GM04504 (cell line): ENCODE results near the gene ARID1B.
A peak's percentile ranks its signal among the peaks of the same experiment; 100 is the strongest.

Experiments used
- DNase-seq: peaks from one replicate; pipeline ENCODE4 v3.0.0-alpha.2; 2012; ENCODE audit warnings: low read depth

ARID1B gene

DNA sequence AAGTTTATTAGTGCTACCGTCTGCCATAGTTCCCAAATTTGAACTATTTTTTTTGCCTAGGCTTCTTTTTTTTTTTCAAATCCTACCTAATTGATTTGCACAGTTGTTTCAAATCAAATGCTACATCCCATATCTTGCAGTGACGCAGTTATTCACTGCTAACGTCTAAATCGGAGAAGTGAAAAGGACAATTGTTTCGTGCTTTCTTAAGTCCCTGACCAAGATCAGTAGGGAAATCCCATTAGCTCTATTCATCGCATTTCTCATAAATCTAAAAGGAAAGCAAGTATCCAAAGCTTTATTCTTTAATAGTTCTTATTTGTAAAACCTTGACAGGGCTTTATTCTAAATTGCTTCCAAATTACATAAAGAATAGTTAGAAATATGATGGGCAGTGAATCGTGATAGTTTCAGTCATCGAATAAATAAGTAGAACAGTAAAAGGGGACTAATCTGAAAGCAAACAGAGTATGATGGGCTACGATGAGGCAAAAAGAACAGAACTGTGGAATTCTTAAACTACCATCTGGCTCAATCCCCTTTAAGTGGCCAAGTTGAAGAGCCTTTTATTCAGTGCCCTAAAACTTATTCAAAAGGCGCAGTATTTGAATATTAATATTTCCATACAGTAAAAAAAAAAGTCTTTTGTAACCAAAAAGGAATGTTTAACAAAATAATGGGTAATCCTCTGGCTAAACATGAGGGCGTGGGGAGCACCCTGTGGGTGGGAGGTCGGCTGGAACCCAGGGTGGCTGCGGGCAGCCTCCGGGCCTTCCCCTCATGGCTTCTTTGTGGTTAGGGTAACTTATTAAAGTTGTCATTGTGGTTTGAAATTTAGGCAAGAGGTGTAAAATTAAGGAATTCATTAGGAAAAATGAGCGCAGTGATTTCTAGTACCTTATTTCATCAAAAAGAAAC, 3.0 kb upstream of the ARID1B start:
- DNase-seq = no peak

DNA sequence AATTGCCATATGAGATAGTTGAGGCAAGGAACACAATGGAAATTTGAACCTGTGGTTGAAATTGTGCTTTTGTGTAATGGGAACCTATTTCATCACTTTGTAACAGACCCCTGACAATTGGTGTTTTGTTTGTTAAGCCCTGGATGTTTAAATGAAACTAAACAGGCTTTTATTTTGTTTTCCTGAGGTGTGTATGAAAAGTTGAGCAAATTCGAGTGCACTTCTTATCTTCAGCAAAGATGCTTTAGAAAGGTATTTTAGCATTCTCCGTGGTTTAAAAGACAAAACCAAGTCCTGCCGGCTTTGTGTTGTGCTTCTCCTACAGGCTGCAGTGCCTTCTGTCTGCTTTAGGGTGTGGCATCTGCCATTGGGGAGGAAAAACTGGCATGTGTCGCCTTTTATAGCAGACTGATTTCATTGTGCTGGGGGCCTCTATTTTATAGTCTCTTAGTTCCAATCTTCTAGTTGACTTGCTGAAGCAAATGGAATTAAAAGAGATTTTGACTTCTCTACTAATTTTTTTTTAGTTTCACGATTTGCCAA, 2.2 kb upstream of the ARID1B start:
- no peak for DNase-seq

DNA sequence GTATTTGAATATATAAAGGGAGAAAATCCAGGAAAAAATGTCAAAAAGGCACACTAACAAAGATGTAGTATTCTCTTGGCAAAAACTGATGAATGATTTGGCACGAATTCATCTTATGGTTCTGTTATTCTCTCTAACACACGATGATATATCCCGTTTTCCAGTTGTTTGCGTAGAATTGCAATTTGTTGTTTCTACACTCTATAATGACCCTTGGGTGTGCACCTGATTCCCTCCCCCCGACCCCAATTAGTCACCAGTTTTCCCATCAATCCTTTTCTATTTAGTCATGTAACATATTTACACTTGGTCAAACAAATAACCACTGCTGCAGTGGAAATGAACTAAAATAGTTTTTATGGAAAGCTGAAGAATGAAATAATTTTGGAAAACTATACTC, 1.5 kb upstream of the ARID1B start:
- DNase-seq = no peak

DNA sequence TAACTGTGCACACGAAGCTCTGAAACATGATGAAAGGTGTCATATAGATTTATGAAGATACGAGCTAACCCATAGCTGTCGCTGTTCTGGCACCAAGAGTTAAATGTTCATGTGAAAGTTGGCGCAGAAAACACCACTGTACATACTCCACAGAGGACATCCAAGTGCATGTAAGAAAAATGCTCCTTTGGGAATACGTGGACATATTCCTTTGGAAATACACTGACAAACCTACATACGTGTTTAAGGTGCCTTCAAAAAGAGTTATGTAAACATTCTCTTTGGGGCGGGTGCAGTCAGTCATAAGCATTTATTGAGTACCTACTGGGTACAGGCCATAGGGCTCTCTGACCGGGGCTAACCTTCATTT, 723 bp upstream of the ARID1B start:
- DNase-seq = no peak

DNA sequence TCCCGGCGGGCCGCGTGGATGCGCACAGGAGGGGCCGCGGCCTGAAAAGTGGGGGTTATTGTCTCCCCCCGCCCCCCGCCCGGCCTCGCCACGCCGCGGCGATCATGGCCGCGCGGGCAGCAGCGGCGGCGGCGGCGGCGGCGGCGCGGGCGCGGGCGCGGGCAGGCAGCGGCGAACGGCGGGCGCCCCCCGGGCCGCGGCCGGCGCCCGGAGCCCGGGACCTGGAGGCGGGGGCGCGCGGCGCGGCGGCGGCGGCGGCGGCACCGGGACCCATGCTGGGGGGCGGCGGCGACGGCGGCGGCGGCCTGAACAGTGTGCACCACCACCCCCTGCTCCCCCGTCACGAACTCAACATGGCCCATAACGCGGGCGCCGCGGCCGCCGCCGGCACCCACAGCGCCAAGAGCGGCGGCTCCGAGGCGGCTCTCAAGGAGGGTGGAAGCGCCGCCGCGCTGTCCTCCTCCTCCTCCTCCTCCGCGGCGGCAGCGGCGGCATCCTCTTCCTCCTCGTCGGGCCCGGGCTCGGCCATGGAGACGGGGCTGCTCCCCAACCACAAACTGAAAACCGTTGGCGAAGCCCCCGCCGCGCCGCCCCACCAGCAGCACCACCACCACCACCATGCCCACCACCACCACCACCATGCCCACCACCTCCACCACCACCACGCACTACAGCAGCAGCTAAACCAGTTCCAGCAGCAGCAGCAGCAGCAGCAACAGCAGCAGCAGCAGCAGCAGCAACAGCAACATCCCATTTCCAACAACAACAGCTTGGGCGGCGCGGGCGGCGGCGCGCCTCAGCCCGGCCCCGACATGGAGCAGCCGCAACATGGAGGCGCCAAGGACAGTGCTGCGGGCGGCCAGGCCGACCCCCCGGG, 637 bp downstream of the ARID1B start:
- no peak for DNase-seq

DNA sequence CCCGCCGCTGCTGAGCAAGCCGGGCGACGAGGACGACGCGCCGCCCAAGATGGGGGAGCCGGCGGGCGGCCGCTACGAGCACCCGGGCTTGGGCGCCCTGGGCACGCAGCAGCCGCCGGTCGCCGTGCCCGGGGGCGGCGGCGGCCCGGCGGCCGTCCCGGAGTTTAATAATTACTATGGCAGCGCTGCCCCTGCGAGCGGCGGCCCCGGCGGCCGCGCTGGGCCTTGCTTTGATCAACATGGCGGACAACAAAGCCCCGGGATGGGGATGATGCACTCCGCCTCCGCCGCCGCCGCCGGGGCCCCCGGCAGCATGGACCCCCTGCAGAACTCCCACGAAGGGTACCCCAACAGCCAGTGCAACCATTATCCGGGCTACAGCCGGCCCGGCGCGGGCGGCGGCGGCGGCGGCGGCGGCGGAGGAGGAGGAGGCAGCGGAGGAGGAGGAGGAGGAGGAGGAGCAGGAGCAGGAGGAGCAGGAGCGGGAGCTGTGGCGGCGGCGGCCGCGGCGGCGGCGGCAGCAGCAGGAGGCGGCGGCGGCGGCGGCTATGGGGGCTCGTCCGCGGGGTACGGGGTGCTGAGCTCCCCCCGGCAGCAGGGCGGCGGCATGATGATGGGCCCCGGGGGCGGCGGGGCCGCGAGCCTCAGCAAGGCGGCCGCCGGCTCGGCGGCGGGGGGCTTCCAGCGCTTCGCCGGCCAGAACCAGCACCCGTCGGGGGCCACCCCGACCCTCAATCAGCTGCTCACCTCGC, 1.5 kb downstream of the ARID1B start:
- no peak for DNase-seq

DNA sequence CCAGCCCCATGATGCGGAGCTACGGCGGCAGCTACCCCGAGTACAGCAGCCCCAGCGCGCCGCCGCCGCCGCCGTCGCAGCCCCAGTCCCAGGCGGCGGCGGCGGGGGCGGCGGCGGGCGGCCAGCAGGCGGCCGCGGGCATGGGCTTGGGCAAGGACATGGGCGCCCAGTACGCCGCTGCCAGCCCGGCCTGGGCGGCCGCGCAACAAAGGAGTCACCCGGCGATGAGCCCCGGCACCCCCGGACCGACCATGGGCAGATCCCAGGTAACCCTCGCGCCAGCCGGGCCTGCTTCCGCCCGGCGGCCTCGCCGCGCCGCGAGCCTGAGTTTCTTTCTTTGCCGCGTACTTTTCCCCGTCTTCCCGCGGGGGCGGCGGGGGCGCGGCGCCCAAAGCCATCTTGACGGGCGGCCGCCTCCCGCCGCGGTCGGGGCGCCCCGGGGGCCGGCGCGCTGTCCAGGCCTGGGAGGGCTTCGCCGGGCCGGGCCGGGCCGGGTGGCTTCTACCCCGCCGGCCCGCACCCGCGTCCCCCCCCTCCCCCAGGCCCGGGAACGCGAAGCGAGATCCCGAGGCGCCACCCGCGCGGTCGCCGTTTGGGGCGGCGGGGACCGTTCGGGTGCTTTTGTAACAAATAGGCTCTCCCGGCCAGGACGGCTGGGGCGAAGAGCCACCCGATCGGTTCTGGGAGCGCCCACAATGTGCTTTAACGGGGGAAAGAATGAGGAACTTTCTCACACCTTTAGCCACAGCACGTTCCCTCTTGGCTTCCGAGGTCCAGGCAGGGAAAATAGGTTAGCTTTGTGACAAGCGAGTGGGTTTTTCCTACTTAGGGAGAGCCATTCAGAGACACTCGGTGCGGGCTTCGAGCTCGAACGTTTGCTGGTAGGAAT, 2.3 kb downstream of the ARID1B start:
- no peak for DNase-seq

DNA sequence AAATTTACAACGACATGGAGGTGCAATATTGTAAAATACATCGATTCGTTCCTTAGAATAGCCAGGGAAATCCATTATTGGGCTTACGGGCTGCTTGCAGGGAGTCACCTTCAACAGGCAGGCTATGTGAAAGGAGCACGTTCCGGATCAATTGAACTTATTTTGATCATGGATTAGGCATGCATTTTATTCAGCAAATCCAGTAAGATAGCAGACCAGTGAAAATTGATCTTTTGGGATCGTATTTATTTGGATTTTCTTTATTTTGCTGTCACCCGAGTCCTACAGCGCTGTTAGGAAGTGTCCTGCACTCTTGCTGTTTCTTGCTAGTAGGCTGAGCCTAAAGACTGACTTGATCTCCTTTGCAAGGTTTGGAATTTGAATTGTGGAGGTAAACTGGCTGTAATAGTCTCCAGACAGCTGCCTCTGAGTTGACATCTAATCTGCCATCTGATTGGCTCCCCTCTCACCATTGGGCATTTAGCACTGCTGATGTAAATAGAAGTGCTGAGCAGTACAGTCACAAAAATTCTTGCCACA, 3.0 kb downstream of the ARID1B start:
- DNase-seq = peak; percentile 81

DNA sequence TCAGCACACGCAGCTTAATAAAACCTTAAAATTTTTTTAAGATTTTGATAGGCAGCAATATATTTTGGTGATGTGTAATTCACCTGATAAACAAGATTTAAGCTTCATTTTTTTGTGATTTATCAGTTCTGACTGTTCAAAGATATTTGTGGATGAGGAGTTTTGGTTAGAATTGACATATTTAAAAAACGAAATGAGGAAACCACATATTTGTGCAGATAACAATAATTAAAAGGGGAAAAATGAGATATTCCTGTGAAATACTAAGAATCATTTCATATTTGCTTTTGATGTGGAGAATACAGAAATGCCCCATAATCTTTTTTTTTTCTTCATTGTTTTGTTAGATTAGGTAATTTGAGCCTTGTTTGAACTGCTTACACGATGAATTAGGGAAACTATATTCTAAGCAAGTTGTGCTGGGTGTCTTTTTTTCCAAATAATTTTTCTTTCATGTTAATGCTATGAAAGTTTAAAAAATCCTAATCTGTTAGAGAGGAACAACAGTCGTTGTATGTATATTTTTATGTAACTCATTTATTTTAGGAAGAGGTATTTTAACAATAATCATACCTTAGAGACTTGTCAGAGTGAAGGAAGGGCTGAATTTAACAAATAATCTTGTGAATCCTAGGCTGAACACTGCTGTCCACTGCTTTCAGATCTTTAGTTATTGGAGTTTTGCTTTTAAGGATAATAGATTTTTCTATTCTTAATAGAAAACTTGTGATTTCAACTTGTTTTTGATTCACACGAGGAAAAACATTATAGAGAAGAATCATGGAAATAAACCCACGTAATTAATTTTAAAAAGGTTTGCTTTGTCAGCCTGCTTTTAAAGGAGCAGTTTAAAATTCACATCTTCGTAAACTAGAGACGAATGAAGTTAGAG, 4.0 kb downstream of the ARID1B start:
- DNase-seq = no peak

DNA sequence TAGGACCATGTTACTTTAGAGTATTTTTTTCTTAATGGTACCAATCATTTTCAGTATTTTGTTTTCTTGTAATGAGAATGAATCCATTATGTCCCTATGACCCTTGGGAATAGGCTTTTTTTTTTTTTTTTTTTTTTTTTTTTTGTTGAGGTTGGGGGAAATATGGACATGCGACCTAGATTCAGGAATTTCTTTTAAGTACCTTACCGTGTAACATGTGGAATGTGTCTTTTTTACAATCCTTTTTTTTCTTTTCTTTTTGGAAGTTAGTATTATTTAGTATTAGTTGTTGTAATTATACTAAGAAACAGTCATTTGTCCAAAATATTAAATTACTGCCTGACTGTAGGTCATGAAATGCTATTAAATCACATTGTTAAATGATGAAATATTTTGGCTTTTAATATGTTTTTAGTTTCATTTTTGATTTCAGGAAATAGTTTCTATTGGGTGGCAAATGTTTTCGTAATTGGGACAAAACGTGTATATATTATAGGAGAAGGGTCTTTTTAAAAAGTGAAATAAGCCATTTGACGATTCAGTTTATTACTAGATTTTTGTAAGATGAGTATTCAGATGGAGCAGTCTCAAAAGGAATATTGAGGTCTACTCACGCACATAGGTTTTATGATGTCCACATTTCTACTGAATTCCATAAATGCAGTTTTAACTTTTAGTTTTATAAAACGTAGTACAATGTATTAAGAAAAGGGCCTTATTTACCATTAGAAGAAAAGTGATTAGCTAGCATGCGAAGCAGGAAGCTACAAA, 4.9 kb downstream of the ARID1B start:
- no peak for DNase-seq

DNA sequence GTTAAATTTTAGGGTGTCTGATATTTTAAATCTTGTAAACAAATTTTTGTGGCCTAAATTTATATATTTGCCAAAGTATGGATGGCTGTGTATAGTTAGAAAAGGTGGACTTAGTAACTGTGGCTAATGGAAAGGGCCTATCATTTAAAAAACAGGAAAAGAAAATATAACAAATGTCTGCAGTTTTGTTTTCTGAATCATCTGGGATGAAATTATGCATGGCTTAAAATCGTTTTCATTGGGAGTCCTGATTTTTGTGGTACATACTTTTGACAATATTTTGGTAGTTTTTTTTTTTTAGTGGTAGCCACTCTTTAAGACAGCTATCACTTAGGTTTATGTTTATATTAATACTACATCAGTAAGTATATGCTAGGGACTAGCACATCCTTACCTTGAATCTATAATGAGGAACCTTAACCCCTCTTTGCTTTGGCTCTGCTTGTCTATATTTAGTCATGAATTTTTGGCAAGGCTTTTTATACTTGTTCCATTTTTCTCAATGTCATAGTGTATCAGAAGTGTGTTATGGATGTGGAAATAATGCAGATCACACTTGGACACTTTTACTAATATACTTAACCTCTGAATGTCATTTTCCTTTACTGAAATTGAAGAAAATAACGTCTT, 5.6 kb downstream of the ARID1B start:
- DNase-seq = no peak

DNA sequence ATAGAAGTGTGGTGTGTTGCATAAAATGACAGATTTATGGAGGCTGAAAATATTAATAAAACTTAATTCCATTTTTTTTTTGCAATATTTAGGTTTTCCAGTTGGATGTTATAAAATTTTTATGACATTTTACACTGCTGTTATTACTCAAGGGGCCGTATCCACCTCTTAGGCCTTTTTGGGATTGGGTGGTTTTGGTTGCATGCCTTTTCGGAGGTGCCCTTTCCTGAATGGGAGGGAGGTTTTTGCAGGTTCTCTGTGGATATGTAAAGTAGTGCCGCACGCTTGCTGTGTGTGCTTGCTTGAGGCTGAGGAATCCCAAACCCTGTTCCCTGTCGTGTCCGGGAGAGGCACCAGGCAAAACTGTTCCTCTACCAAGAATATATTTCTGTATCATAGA, 6.8 kb downstream of the ARID1B start:
- no peak for DNase-seq

DNA sequence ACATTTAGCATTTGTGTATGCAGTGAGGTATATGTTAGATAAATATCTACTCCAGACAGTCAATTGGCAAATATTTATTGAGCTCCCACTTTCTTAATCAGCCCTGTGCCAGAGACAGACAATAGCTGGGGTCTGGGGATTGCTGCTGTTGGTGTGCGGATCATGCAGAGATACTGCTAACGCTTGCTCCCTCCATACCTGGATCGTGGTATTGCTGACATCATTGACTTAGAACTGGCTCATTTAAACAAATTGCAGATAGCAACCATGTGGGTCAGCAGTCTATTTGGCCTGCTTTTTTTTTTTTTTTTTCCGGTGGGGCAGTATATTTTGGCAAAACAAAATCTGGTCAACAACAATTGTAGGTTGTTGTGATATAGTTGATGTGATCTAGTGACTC, 9.5 kb downstream of the ARID1B start:
- no peak for DNase-seq

DNA sequence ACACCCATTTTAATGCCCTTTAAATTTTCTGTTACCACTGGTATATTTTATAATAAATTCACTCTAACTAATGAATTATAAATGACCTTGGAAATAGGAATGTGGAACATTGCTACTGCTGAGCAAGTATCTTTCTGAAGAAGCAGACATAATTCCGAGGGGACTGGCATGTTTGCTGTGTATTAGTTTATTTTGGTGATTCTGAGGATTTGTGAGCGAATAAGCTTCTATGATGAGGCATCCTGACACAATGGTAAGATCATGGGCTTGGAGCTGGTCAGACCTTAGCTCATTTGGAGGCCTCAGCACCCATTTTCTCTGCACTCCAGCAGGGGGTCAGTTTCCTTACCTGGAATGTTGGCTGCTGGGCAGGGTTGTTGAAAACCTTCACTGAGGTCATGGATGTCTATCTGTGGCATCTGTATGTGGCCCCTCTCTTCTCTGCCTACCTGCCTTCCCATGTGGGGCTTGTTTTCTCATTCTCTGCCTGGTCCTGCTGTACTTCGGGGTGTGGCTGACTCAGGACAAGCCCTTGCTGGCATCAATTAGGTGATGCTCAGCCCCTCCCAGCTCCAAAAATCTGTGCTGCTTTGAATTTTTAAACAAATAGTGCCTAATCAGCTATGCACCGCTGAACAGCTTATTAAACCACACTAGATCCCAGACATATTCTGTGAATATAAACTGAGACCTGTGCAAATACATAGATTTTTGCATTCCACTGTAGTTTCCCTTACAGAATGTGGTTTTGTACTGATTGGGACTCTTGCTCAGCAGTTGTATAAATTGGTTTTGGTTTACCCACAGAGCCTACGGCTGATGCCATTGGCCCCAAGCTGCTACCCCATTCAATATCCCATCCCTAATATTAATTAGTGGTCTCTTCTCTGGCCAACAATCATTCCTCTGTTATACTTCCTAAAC, 10.7 kb downstream of the ARID1B start:
- no peak for DNase-seq

DNA sequence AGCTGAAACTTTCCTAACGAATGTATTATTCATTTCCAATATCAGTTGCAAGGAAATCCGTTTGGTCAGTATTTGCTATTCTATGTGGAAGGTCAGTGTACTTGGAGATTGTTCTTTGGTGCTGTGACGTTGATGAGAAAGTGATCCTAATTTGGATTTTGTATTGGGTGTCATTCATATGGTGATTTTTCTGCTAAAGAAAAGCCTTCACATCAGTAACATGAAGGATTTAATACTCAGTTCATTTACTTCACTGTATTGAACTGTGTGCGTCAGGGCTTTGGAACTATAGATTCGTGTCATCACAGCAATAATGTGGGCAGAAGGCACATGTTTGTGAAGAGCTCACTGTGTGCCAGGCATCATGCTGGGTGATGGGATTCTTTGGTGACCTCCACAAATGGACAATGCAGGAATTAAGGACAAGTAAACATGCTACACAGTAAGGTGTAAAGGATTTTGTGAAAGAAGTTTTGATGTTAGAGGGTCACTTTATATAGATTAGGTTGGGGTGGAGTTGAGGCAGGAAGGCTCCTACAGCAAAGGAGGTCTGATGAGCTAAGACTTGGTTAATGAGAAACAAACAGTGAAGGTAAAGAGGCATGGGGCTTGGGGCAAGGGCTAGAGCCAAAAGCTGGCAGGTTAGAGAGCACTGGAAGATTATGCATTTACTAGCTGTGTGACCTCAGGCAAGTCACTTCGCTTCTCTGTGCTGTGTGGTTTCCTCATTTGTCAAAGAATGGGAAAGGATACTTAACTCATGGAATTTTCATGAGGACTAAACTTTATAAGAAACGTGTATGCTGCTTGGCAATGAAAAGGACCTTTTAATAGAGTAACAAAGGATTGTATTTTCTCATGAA, 12.1 kb downstream of the ARID1B start:
- no peak for DNase-seq

DNA sequence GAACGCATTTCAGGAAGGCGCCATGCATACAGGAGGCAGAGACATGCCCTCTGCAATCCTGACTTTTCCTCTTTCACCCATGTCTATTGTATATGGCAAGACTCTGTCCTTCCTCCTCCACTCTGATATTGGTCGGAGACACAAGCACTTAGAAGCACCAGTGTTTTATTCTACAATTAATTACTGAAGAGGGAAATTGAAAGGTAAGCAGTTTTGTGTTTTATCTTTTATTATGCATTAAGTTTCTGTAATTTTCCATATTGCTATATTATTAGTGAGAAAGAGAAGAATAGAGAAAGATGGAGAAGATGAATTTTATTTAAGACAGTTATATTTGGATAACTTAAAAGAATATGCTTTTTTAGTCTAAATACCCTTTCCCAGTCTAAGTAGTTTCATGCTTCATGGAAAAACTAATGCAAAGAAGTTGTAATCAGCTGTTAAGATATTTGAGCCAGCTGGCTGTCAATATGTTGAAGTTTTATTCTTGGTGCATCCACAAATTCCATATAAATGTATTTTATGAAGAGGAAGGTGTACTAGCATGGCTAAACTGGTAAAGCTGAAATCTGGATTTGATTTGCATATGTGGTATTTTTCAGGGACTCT, 13.6 kb downstream of the ARID1B start:
- no peak for DNase-seq
